H9 (cell line): ENCODE measurements around the gene CNMD. TPM values are rescaled to one million over a fixed set of nuclear protein-coding genes. Genes with fewer than 3 reads are reported as not detected.

Experiments
- DNase-seq: peaks from one replicate; pipeline ENCODE4 v3.0.0-alpha.2; 2017
- H2AFZ ChIP-seq: one replicate; pipeline ENCODE4 v1.6.1; 2013; ENCODE audit warnings: mild to moderate bottlenecking, low read length, control low read depth, moderate library complexity
- H2AK5ac ChIP-seq: 2 replicates; pipeline ENCODE4 v1.6.1; 2013; ENCODE audit warnings: low read length, control low read depth, mixed read lengths; ENCODE audit not compliant: insufficient read length
- H2BK120ac ChIP-seq: one replicate; pipeline ENCODE4 v1.6.1; 2013; ENCODE audit warnings: low read depth, mild to moderate bottlenecking, low read length, control low read depth, inconsistent platforms; ENCODE audit not compliant: poor library complexity, severe bottlenecking
- H2BK12ac ChIP-seq: 2 replicates; pipeline ENCODE4 v1.6.1; 2013; ENCODE audit warnings: low read length, control low read depth, mixed read lengths, low read depth; ENCODE audit not compliant: insufficient read length
- H2BK15ac ChIP-seq: 2 replicates; pipeline ENCODE4 v1.6.1; 2013; ENCODE audit warnings: low read depth, low read length, control low read depth
- H2BK20ac ChIP-seq: one replicate; pipeline ENCODE4 v1.6.1; 2013; ENCODE audit warnings: low read depth, mild to moderate bottlenecking, low read length, control low read depth, inconsistent platforms; ENCODE audit not compliant: poor library complexity, severe bottlenecking
- H2BK5ac ChIP-seq: 2 replicates; pipeline ENCODE4 v1.6.1; 2013; ENCODE audit warnings: low read length, control low read depth, mixed read lengths; ENCODE audit not compliant: insufficient read length
- H3K14ac ChIP-seq: 2 replicates; pipeline ENCODE4 v1.6.1; 2013; ENCODE audit warnings: low read length, control low read depth; ENCODE audit not compliant: insufficient read depth
- H3K18ac ChIP-seq: 2 replicates; pipeline ENCODE4 v1.6.1; 2013; ENCODE audit warnings: low read depth, mild to moderate bottlenecking, mixed read lengths, low read length, control low read depth; ENCODE audit not compliant: insufficient read length
- H3K23ac ChIP-seq: 2 replicates; pipeline ENCODE4 v1.6.1; 2013; ENCODE audit warnings: low read length, control low read depth, mixed read lengths, low read depth; ENCODE audit not compliant: insufficient read length
- H3K23me2 ChIP-seq: 2 replicates; pipeline ENCODE4 v1.6.1; 2013; ENCODE audit warnings: low read depth, mild to moderate bottlenecking, mixed read lengths, low read length, control low read depth; ENCODE audit not compliant: insufficient read length, poor library complexity, severe bottlenecking
- H3K27ac ChIP-seq: 2 replicates; pipeline ENCODE4 v1.5.1; 2013; ENCODE audit warnings: low read length, control low read depth, mixed read lengths, low read depth; ENCODE audit not compliant: insufficient read length
- H3K27me3 ChIP-seq: 2 replicates; pipeline ENCODE4 v1.6.1; 2013; ENCODE audit warnings: low read length, control low read depth, inconsistent platforms; ENCODE audit not compliant: insufficient read depth
- H3K4ac ChIP-seq: 2 replicates; pipeline ENCODE4 v1.6.1; 2013; ENCODE audit warnings: low read depth, mild to moderate bottlenecking, control low read depth, inconsistent platforms, low read length, moderate library complexity
- H3K4me1 ChIP-seq: 2 replicates; pipeline ENCODE4 v1.6.1; 2013; ENCODE audit warnings: low read length, control low read depth, inconsistent platforms; ENCODE audit not compliant: insufficient read depth
- H3K4me2 ChIP-seq: 2 replicates; pipeline ENCODE4 v1.6.1; 2013; ENCODE audit warnings: low read length, control low read depth, mixed read lengths; ENCODE audit not compliant: insufficient read length, insufficient read depth
- H3K56ac ChIP-seq: 2 replicates; pipeline ENCODE4 v1.6.1; 2013; ENCODE audit warnings: low read depth, mild to moderate bottlenecking, mixed read lengths, low read length, control low read depth; ENCODE audit not compliant: insufficient read length
- H3K79me1 ChIP-seq: 2 replicates; pipeline ENCODE4 v1.6.1; 2013; ENCODE audit warnings: low read depth, mild to moderate bottlenecking, moderate library complexity, low read length, control low read depth, inconsistent platforms; ENCODE audit not compliant: insufficient read depth, poor library complexity, severe bottlenecking
- H3K79me2 ChIP-seq: 2 replicates; pipeline ENCODE4 v1.6.1; 2013; ENCODE audit warnings: low read length, control low read depth, inconsistent platforms; ENCODE audit not compliant: insufficient read depth
- H3K9ac ChIP-seq: 2 replicates; pipeline ENCODE4 v1.6.1; 2013; ENCODE audit warnings: low read length, control low read depth, mixed read lengths; ENCODE audit not compliant: insufficient read length; ENCODE audit errors: extremely low read depth
- H3K9me3 ChIP-seq: one replicate; pipeline ENCODE4 v1.6.1; 2013; ENCODE audit warnings: low read depth, low read length, inconsistent platforms; ENCODE audit not compliant: control insufficient read depth
- H3T11ph ChIP-seq: one replicate; pipeline ENCODE4 v1.6.1; 2013; ENCODE audit warnings: mild to moderate bottlenecking, low read length, control low read depth, inconsistent platforms
- H4K20me1 ChIP-seq: one replicate; pipeline ENCODE4 v1.6.1; 2013; ENCODE audit not compliant: control insufficient read depth, insufficient read length, insufficient read depth
- H4K5ac ChIP-seq: 2 replicates; pipeline ENCODE4 v1.6.1; 2013; ENCODE audit warnings: low read depth, mild to moderate bottlenecking, mixed read lengths, low read length, control low read depth; ENCODE audit not compliant: insufficient read length
- H4K8ac ChIP-seq: replicated peaks from 2 replicates; pipeline ENCODE4 v1.6.1; 2013; ENCODE audit warnings: low read length, control low read depth, mixed read lengths, low read depth; ENCODE audit not compliant: insufficient read length
- H4K91ac ChIP-seq: 2 replicates; pipeline ENCODE4 v1.6.1; 2013; ENCODE audit warnings: low read depth, mild to moderate bottlenecking, moderate library complexity, mixed read lengths, low read length, control low read depth; ENCODE audit not compliant: insufficient read length
- H3K27ac Mint-ChIP-seq, 3 experiments: 2 replicates in 2 of 3; 3 replicates in 1 of 3; pipeline ENCODE4 v1.8.0; 2020 to 2021; ENCODE audit warnings: mixed read lengths in 3 of 3, mild to moderate bottlenecking in 1 of 3, moderate library complexity in 1 of 3
- H3K27me3 Mint-ChIP-seq: 2 replicates; pipeline ENCODE4 v1.8.0; 2021; ENCODE audit warnings: low read depth, mild to moderate bottlenecking, moderate library complexity, mixed read lengths
- H3K36me3 Mint-ChIP-seq, 3 experiments: 2 replicates in 2 of 3; 3 replicates in 1 of 3; pipeline ENCODE4 v1.8.0; 2020 to 2021; ENCODE audit warnings: low read depth in 3 of 3, mixed read lengths in 3 of 3; ENCODE audit not compliant: insufficient read depth in 1 of 3
- H3K4me1 Mint-ChIP-seq, 2 experiments: 2 replicates each; pipeline ENCODE4 v1.8.0; 2020; ENCODE audit warnings: mixed read lengths in 2 of 2
- H3K4me3 Mint-ChIP-seq, 2 experiments: 2 replicates in 1 of 2; 3 replicates in 1 of 2; pipeline ENCODE4 v1.8.0; 2020 to 2021; ENCODE audit warnings: mild to moderate bottlenecking in 2 of 2, mixed read lengths in 2 of 2, moderate library complexity in 1 of 2
- H3K9me3 Mint-ChIP-seq, 2 experiments: 2 replicates in 1 of 2; 3 replicates in 1 of 2; pipeline ENCODE4 v1.8.0; 2020; ENCODE audit warnings: mild to moderate bottlenecking in 2 of 2, mixed read lengths in 2 of 2, moderate library complexity in 1 of 2
- WGBS: extraction: QIAGEN DNeasy Blood & Tissue Kit; methylation state at CpG from one replicate; pipeline ENCODE4 v1.1.7; 2013; ENCODE audit warnings: missing lambda C conversion rate, low lambda C conversion rate, mixed read lengths; ENCODE audit not compliant: insufficient read length; ENCODE audit errors: extremely low coverage; 5-methylcytosine and 5-hydroxymethylcytosine counted together
- total RNA-seq: library from RNA; stranded (reverse); gene quantifications from 2 replicates; pipeline ENCODE4 v1.2.1, GENCODE V29; 2021
- TF ChIP-seq, protein P1 (sequence below): fragments of 200-600 bp; sonication (generic); conservative IDR thresholded peaks from 3 replicates; pipeline ENCODE4 v1.8.0; 2021; ENCODE audit warnings: antibody characterized with exemption, mild to moderate bottlenecking

The CNMD gene
- total RNA-seq, 1 experiment from 2014 or later, result 96.0 TPM

DNA sequence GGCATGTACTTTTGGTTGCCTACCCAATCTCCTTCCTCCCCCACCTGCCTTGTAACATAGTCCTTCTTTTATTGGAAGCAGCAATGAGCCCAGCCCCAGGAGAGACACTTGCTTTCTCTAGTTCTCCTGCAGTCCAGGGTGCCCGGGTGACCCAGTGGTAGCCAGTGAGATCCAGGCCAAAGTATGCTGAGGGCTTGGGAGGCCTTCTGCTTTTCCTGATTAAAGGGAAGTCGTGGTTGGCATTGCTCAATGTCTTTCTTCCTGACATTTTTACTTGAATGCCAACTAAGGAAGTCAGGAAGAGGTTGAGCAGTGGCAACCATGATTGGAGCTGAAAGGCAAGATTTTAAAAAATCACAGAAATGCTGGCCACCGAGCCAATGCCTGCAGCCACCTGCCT lies 25.7 kb downstream of the CNMD start:
- H2AK5ac ChIP-seq, result no peak overlapping the region
- no peak overlapping the region for H3T11ph ChIP-seq
- H3K27ac ChIP-seq, result no peak overlapping the region
- no peak overlapping the region for H2AFZ ChIP-seq
- H4K20me1 ChIP-seq, result no peaks in the 10 kb centered on the region
- WGBS, result no CpG with 5 or more reads among the region's 3 CpGs
- Mint-ChIP-seq H3K27ac (no peak overlapping the region), H3K36me3 (peaks cover 25 to 65% (median 52%) of the 10 kb centered on the region in 3 experiments), H3K9me3 (peaks cover 27 to 30% of the 10 kb centered on the region in 2 experiments), H3K4me3 (no peak overlapping the region), H3K27me3 (peaks cover 6% of the 10 kb centered on the region), H3K4me1 (peaks cover 29 to 31% of the 10 kb centered on the region in 2 experiments)
- H2BK15ac ChIP-seq, result no peak overlapping the region
- H3K4me2 ChIP-seq, result no peak overlapping the region
- no peaks in the 10 kb centered on the region for H3K27me3 ChIP-seq
- no peak overlapping the region for H4K8ac ChIP-seq
- H3K23me2 ChIP-seq, result no peaks in the 10 kb centered on the region
- H3K23ac ChIP-seq, result no peak overlapping the region
- H3K79me1 ChIP-seq, result no peaks in the 10 kb centered on the region
- H3K18ac ChIP-seq, result no peak overlapping the region
- H2BK5ac ChIP-seq, result no peak overlapping the region
- H4K91ac ChIP-seq, result no peak overlapping the region
- no peak for DNase-seq
- no peaks in the 10 kb centered on the region for H3K9me3 ChIP-seq
- no peak overlapping the region for H2BK120ac ChIP-seq
- no peak overlapping the region for H4K5ac ChIP-seq
- H2BK20ac ChIP-seq, result no peak overlapping the region
- H3K14ac ChIP-seq, result no peak overlapping the region
- H3K79me2 ChIP-seq, result no peaks in the 10 kb centered on the region
- H3K4ac ChIP-seq, result no peak overlapping the region
- H3K56ac ChIP-seq, result no peak overlapping the region
- TF ChIP-seq, protein P1, sequence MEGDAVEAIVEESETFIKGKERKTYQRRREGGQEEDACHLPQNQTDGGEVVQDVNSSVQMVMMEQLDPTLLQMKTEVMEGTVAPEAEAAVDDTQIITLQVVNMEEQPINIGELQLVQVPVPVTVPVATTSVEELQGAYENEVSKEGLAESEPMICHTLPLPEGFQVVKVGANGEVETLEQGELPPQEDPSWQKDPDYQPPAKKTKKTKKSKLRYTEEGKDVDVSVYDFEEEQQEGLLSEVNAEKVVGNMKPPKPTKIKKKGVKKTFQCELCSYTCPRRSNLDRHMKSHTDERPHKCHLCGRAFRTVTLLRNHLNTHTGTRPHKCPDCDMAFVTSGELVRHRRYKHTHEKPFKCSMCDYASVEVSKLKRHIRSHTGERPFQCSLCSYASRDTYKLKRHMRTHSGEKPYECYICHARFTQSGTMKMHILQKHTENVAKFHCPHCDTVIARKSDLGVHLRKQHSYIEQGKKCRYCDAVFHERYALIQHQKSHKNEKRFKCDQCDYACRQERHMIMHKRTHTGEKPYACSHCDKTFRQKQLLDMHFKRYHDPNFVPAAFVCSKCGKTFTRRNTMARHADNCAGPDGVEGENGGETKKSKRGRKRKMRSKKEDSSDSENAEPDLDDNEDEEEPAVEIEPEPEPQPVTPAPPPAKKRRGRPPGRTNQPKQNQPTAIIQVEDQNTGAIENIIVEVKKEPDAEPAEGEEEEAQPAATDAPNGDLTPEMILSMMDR, result no peak
- no peaks in the 10 kb centered on the region for H3K4me1 ChIP-seq
- H2BK12ac ChIP-seq, result no peak overlapping the region
- no peak overlapping the region for H3K9ac ChIP-seq
